ENCODE results near the gene GPC6. TPM values are rescaled to one million over a fixed set of nuclear protein-coding genes. Genes with fewer than 3 reads are reported as not detected.

The GPC6 gene
- polyA plus RNA-seq, 2 of the 4 experiments (the other 2 are of a cell fraction): 8.0 to 14.4 TPM

- TF ChIP-seq CTCF (IDR thresholded peaks at IDR 0.05) (no peak), EHF (CRISPR knock-in tag; IDR thresholded peaks at IDR 0.05) (no peak), HOXB13 (CRISPR knock-in tag; IDR thresholded peaks at IDR 0.05; ENCODE audit: low read depth) (no peak), CBX2 (IDR thresholded peaks at IDR 0.05; ENCODE audit: borderline replicate concordance, low read depth) (no peak), REST (IDR thresholded peaks at IDR 0.05) (no peak), TFCP2L1 (CRISPR knock-in tag; IDR thresholded peaks at IDR 0.05) (no peak), RNF2 (IDR thresholded peaks at IDR 0.05; ENCODE audit: borderline replicate concordance, low read depth) (no peak)
Observed at GRCh38 chr13:94139393-94139995, 912.9 kb downstream of the GPC6 start (continued).

GRCh38 chr13:94140027-94140426 lies 913.4 kb downstream of the GPC6 start:
- H3K4me1 ChIP-seq: no peaks in the 10 kb centered on the region
- DNase-seq (ENCODE audit: low read depth in 1 of 2, low spot score in 1 of 2) (no peak), FAIRE-seq (no peak), ATAC-seq (no peak)
- H3K4me3 ChIP-seq: no peak overlapping the region
- H3K27ac ChIP-seq: no peak overlapping the region
- no peak overlapping the region for H3K4me2 ChIP-seq
- CTCF ChIA-PET: no interaction called here
- 53% methylated on average over 2 of the region's 2 CpGs for WGBS (ENCODE audit: missing lambda C conversion rate)
- no peaks in the 10 kb centered on the region for H3K9me3 ChIP-seq
- POLR2A ChIA-PET: no interaction called here
- TF ChIP-seq ZNF302 (CRISPR knock-in tag; IDR thresholded peaks at IDR 0.05): no peak
- no peak for TF ChIP-seq ZFP36 (IDR thresholded peaks at IDR 0.05; ENCODE audit: borderline replicate concordance, partially characterized antibody)
- TF ChIP-seq RNF2 (IDR thresholded peaks at IDR 0.05; ENCODE audit: borderline replicate concordance, low read depth): no peak

GRCh38 chr13:94140511-94140910 lies 913.9 kb downstream of the GPC6 start:
- no peak for DNase-seq (ENCODE audit: low read depth in 1 of 2, low spot score in 1 of 2)
- ChIA-PET POLR2A (no interaction called here), CTCF (no interaction called here)
- ATAC-seq: no peak
- H3K4me3 ChIP-seq: no peak overlapping the region
- no peak overlapping the region for H3K27ac ChIP-seq
- no peak for FAIRE-seq
- 28% methylated on average over 2 of the region's 2 CpGs for WGBS (ENCODE audit: missing lambda C conversion rate)
- no peaks in the 10 kb centered on the region for H3K9me3 ChIP-seq
- H3K4me1 ChIP-seq: no peaks in the 10 kb centered on the region
- no peak overlapping the region for H3K4me2 ChIP-seq
- no peak for TF ChIP-seq JUN (IDR thresholded peaks at IDR 0.05)
- no peak for TF ChIP-seq HOXB13 (CRISPR knock-in tag; IDR thresholded peaks at IDR 0.05; ENCODE audit: low read depth)
- no peak for TF ChIP-seq RCOR1 (IDR thresholded peaks at IDR 0.05; ENCODE audit: low read depth, low read length)
- TF ChIP-seq HDAC2 (IDR thresholded peaks at IDR 0.05): no peak
- no peak for TF ChIP-seq POLR2AphosphoS2 (conservative IDR thresholded peaks at IDR 0.05; ENCODE audit: low read length)
- no peak for TF ChIP-seq ESRRA (IDR thresholded peaks at IDR 0.05; ENCODE audit: borderline replicate concordance, low read length)
- no peak for TF ChIP-seq CTCF (IDR thresholded peaks at IDR 0.05)
- TF ChIP-seq FOSL2 (IDR thresholded peaks at IDR 0.05): no peak
- no peak for TF ChIP-seq FOSL2 (CRISPR knock-in tag; IDR thresholded peaks at IDR 0.05)
- no peak for TF ChIP-seq REST (IDR thresholded peaks at IDR 0.05)
- no peak for TF ChIP-seq KDM1A (IDR thresholded peaks at IDR 0.05; ENCODE audit: low read depth)
- TF ChIP-seq RNF2 (IDR thresholded peaks at IDR 0.05; ENCODE audit: borderline replicate concordance, low read depth): no peak

Measured in A549 (cell line).